Nephron (organoid): ENCODE measurements around the gene CNOT6L.

Source experiments
- H3K27ac Mint-ChIP-seq, 3 experiments: 2 replicates each; pipeline ENCODE4 v1.8.0; 2020; ENCODE audit warnings: mixed read lengths in 3 of 3, mild to moderate bottlenecking in 2 of 3, moderate library complexity in 1 of 3
- H3K27me3 Mint-ChIP-seq: 2 replicates; pipeline ENCODE4 v1.8.0; 2021; ENCODE audit warnings: low read depth, mild to moderate bottlenecking, moderate library complexity, mixed read lengths
- H3K36me3 Mint-ChIP-seq: 2 replicates; pipeline ENCODE4 v1.8.0; 2020; ENCODE audit warnings: low read depth, mixed read lengths
- H3K4me1 Mint-ChIP-seq: 2 replicates; pipeline ENCODE4 v1.8.0; 2020; ENCODE audit warnings: mixed read lengths
- H3K4me3 Mint-ChIP-seq, 3 experiments: 2 replicates each; pipeline ENCODE4 v1.8.0; 2020; ENCODE audit warnings: mild to moderate bottlenecking in 3 of 3, mixed read lengths in 3 of 3, moderate library complexity in 2 of 3
- H3K9me3 Mint-ChIP-seq: 2 replicates; pipeline ENCODE4 v1.8.0; 2020; ENCODE audit warnings: mixed read lengths
- CTCF ChIP-seq, 3 experiments: fragments of 200-600 bp; sonication (generic); IDR thresholded peaks; one replicate each; pipeline ENCODE4 v1.5.0; 2021; ENCODE audit warnings: antibody characterized with exemption in 3 of 3; ENCODE audit not compliant: unreplicated experiment in 3 of 3

The CNOT6L gene

GRCh38 chr4:77805840-77806239 is 13.3 kb downstream of the CNOT6L start:
- no peaks in the 10 kb centered on the region for H3K9me3 Mint-ChIP-seq
- no peak overlapping the region for H3K4me3 Mint-ChIP-seq

GRCh38 chr4:77804471-77804870 is 14.7 kb downstream of the CNOT6L start:
- TF ChIP-seq CTCF (IDR thresholded peaks at IDR 0.05; ENCODE audit: unreplicated experiment in 3 of 3): no peak
- H3K4me3 Mint-ChIP-seq: no peak overlapping the region
- peaks cover 21% of the 10 kb centered on the region for H3K4me1 Mint-ChIP-seq
- no peaks in the 10 kb centered on the region for H3K27me3 Mint-ChIP-seq
- H3K27ac Mint-ChIP-seq: no peak overlapping the region
- H3K9me3 Mint-ChIP-seq: no peaks in the 10 kb centered on the region
- H3K36me3 Mint-ChIP-seq: no peaks in the 10 kb centered on the region

More at GRCh38 chr4:77805840-77806239, 13.3 kb downstream of the CNOT6L start:
- Mint-ChIP-seq H3K36me3 (no peaks in the 10 kb centered on the region), H3K27me3 (no peaks in the 10 kb centered on the region), H3K4me1 (peaks cover 22% of the 10 kb centered on the region), H3K27ac (no peak overlapping the region)
- no peak for TF ChIP-seq CTCF (IDR thresholded peaks at IDR 0.05; ENCODE audit: unreplicated experiment in 3 of 3)

- Mint-ChIP-seq H3K27me3 (no peaks in the 10 kb centered on the region), H3K4me1 (peaks cover 15% of the 10 kb centered on the region), H3K9me3 (no peaks in the 10 kb centered on the region), H3K27ac (no peak overlapping the region), H3K36me3 (no peaks in the 10 kb centered on the region), H3K4me3 (no peak overlapping the region)
- no peak for TF ChIP-seq CTCF (IDR thresholded peaks at IDR 0.05; ENCODE audit: unreplicated experiment in 3 of 3)
These were observed 16.8 kb downstream of the CNOT6L start for GRCh38 chr4:77802402-77802801.

- TF ChIP-seq CTCF (IDR thresholded peaks at IDR 0.05; ENCODE audit: unreplicated experiment in 3 of 3): no peak
- Mint-ChIP-seq H3K27ac (peak overlapping the region; percentile 17 to 34 (median 27)), H3K9me3 (no peaks in the 10 kb centered on the region), H3K27me3 (no peaks in the 10 kb centered on the region), H3K36me3 (peaks cover 3% of the 10 kb centered on the region), H3K4me1 (peaks cover 15% of the 10 kb centered on the region), H3K4me3 (no peak overlapping the region)
These were observed 17.9 kb downstream of the CNOT6L start for GRCh38 chr4:77801260-77801608.

GRCh38 chr4:77800483-77801259 is 18.5 kb downstream of the CNOT6L start:
- H3K27me3 Mint-ChIP-seq: no peaks in the 10 kb centered on the region
- H3K36me3 Mint-ChIP-seq: peaks cover 4% of the 10 kb centered on the region
- peaks cover 16% of the 10 kb centered on the region for H3K4me1 Mint-ChIP-seq
- no peak overlapping the region for H3K4me3 Mint-ChIP-seq
- H3K9me3 Mint-ChIP-seq: no peaks in the 10 kb centered on the region
- TF ChIP-seq CTCF (IDR thresholded peaks at IDR 0.05; ENCODE audit: unreplicated experiment in 3 of 3): no peak
- H3K27ac Mint-ChIP-seq: peak overlapping the region; percentile 17 to 34 (median 27)

GRCh38 chr4:77800077-77800476 is 19.1 kb downstream of the CNOT6L start:
- Mint-ChIP-seq H3K27ac (no peak overlapping the region), H3K36me3 (peaks cover 9% of the 10 kb centered on the region), H3K27me3 (no peaks in the 10 kb centered on the region), H3K4me3 (no peak overlapping the region), H3K9me3 (no peaks in the 10 kb centered on the region), H3K4me1 (peaks cover 20% of the 10 kb centered on the region)
- no peak for TF ChIP-seq CTCF (IDR thresholded peaks at IDR 0.05; ENCODE audit: unreplicated experiment in 3 of 3)
